GM12878 (cell line): ENCODE data around the gene SMAP1. TPM values are rescaled to one million over a fixed set of nuclear protein-coding genes. Genes with fewer than 3 reads are reported as not detected.

ENCODE experiments used
- ATAC-seq: fragments of 200-7000 bp; cut with Tn5 transposase; 3 replicates; pipeline ENCODE4 v1.9.1; 2020; ENCODE audit warnings: mild to moderate bottlenecking, moderate library complexity
- BruUV-seq: library from RNA; stranded (reverse); fragments of 400-500 nt; replicated peaks from 2 replicates; lab custom pipeline; 2021; lab: Mats Ljungman, UMichigan
- CTCF ChIA-PET: fragments of 300-600 bp; sonication (Branson Sonifier 250); formaldehyde crosslinking; extraction: SDS; loops from one replicate; lab custom pipeline; 2021; ENCODE audit warnings: inconsistent platforms; lab: Yijun Ruan, JAX
- POLR2A ChIA-PET: fragments of 350-600 bp; formaldehyde crosslinking; extraction: SDS; loops from one replicate; lab custom pipeline; 2021; ENCODE audit warnings: inconsistent platforms; lab: Charles Lee
- RAD21 ChIA-PET: fragments of 300-600 bp; sonication (Branson Sonifier 250); formaldehyde crosslinking; loops from one replicate; lab custom pipeline; 2023; ENCODE audit warnings: antibody characterized with exemption; ENCODE audit not compliant: unreplicated experiment; lab: Charles Lee
- SMC1A ChIA-PET: fragments of 300-600 bp; sonication (Branson Sonifier 250); formaldehyde crosslinking; loops from one replicate; lab custom pipeline; 2023; ENCODE audit not compliant: unreplicated experiment, uncharacterized antibody; lab: Charles Lee
- DNase-seq: peaks from one replicate; pipeline ENCODE4 v3.0.0-alpha.2; 2011; ENCODE audit warnings: low read depth, low spot score
- FAIRE-seq: peaks from 3 replicates; lab custom pipeline; 2011; peaks lifted over from hg19 to GRCh38; lab: Jason Lieb, UNC
- H2AFZ ChIP-seq: 2 replicates; pipeline ENCODE4 v1.6.0; 2011; ENCODE audit warnings: low read depth, low read length, control low read depth; ENCODE audit not compliant: control insufficient read depth
- H3K27ac ChIP-seq: 2 replicates; pipeline ENCODE4 v1.5.1; 2011; ENCODE audit warnings: control low read depth; ENCODE audit not compliant: control insufficient read depth, insufficient read depth
- H3K27me3 ChIP-seq, 2 experiments: replicated peaks in 1 of 2; 2 replicates each; pipeline versions ENCODE4 v1.6.0 to v1.6.1; 2011; ENCODE audit warnings: low read length in 1 of 2; ENCODE audit not compliant: control insufficient read depth in 2 of 2, insufficient read depth in 2 of 2
- H3K36me3 ChIP-seq, 2 experiments: 2 replicates each; pipeline ENCODE4 v1.5.1; 2011; ENCODE audit warnings: low read length in 1 of 2; ENCODE audit not compliant: control insufficient read depth in 2 of 2, insufficient read depth in 2 of 2
- H3K4me1 ChIP-seq: 2 replicates; pipeline ENCODE4 v1.6.1; 2011; ENCODE audit warnings: mild to moderate bottlenecking, low read length, moderate library complexity, mixed read lengths; ENCODE audit not compliant: control insufficient read depth, insufficient read depth
- H3K4me2 ChIP-seq: 2 replicates; pipeline ENCODE4 v1.6.0; 2011; ENCODE audit warnings: control low read depth; ENCODE audit not compliant: control insufficient read depth, insufficient read depth
- H3K4me3 ChIP-seq: fragments of 200-600 bp; sonication (generic); 2 replicates; pipeline ENCODE4 v1.5.1; 2016
- H3K79me2 ChIP-seq: 2 replicates; pipeline ENCODE4 v1.6.0; 2011; ENCODE audit warnings: low read length; ENCODE audit not compliant: control insufficient read depth, insufficient read depth
- H3K9ac ChIP-seq: 2 replicates; pipeline ENCODE4 v1.8.0; 2011; ENCODE audit warnings: low read length, control low read depth, mixed read lengths; ENCODE audit not compliant: control insufficient read depth, insufficient read depth
- H3K9me3 ChIP-seq: replicated peaks from 3 replicates; pipeline ENCODE4 v1.5.1; 2011; ENCODE audit warnings: mild to moderate bottlenecking, low read length; ENCODE audit not compliant: control insufficient read depth, insufficient read depth
- H4K20me1 ChIP-seq: 2 replicates; pipeline ENCODE4 v1.6.0; 2011; ENCODE audit not compliant: control insufficient read depth, insufficient read depth
- BCL11A ChIP-seq: IDR thresholded peaks from 2 replicates; pipeline ENCODE4 v1.6.1; 2011; ENCODE audit warnings: low read depth, low read length
- FOXM1 ChIP-seq: IDR thresholded peaks from 2 replicates; pipeline ENCODE4 v1.6.1; 2012; ENCODE audit warnings: low read depth, mild to moderate bottlenecking, inconsistent platforms, low read length, moderate library complexity
- KLF5 ChIP-seq: fragments of 450-650 bp; IDR thresholded peaks from 2 replicates; pipeline ENCODE4 v1.6.1; 2014; ENCODE audit warnings: mild to moderate bottlenecking; ENCODE audit not compliant: partially characterized antibody
- MLLT1 ChIP-seq: fragments of 450-650 bp; IDR thresholded peaks from 2 replicates; pipeline ENCODE4 v1.6.1; 2016; ENCODE audit warnings: mild to moderate bottlenecking
- POLR2A ChIP-seq: IDR thresholded peaks from 2 replicates; pipeline ENCODE4 v1.6.1; 2011; ENCODE audit warnings: low read depth, mild to moderate bottlenecking, low read length
- RAD51 ChIP-seq: fragments of 450-650 bp; IDR thresholded peaks from 2 replicates; pipeline ENCODE4 v1.6.1; 2016; ENCODE audit warnings: moderate library complexity, mild to moderate bottlenecking, inconsistent platforms
- SPI1 ChIP-seq: IDR thresholded peaks from 2 replicates; pipeline ENCODE4 v1.6.1; 2011; ENCODE audit warnings: low read depth, mild to moderate bottlenecking, low read length, moderate library complexity, borderline replicate concordance; ENCODE audit not compliant: insufficient read depth
- SUZ12 ChIP-seq: fragments of 200-600 bp; sonication (generic); IDR thresholded peaks from one replicate; pipeline ENCODE4 v1.6.1; 2018; ENCODE audit warnings: antibody characterized with exemption, mild to moderate bottlenecking; ENCODE audit not compliant: unreplicated experiment
- TCF12 ChIP-seq: IDR thresholded peaks from 2 replicates; pipeline ENCODE4 v1.6.1; 2011; ENCODE audit warnings: low read depth, mild to moderate bottlenecking, low read length
- ZNF207 ChIP-seq: fragments of 450-650 bp; IDR thresholded peaks from 2 replicates; pipeline ENCODE4 v1.6.1; 2014; ENCODE audit warnings: antibody characterized with exemption, mild to moderate bottlenecking, borderline replicate concordance
- WGBS: methylation state at CpG from one replicate; pipeline ENCODE4 v1.1.6; 2016; ENCODE audit warnings: low lambda C conversion rate; ENCODE audit not compliant: insufficient replicate concordance, insufficient coverage; ENCODE audit errors: missing lambda C conversion rate; 5-methylcytosine and 5-hydroxymethylcytosine counted together
- in situ Hi-C: fragments of 300-500 bp; cut with MboI; formaldehyde crosslinking; loops from 9 replicates; pipeline ENCODE4 v1.14.3; 2018; ENCODE audit warnings: mixed read lengths
- intact Hi-C: fragments of 100-400 bp; cut with micrococcal nuclease; formaldehyde crosslinking; loops from one replicate; pipeline ENCODE4 v1.14.2; 2022; ENCODE audit not compliant: unreplicated experiment
- polyA plus RNA-seq, 11 experiments: library from polyadenylated mRNA; depleted of rRNA in 4 of 11; unstranded in 6 of 11; stranded (reverse) in 5 of 11; fragments of >200 nt; fragmentation: Nextera tagmentation in 4 of 11; fragmentation: Illumina TruSeq in 1 of 11; extraction: Ambion mirVana in 4 of 11; extraction: Trizol in 1 of 11; gene quantifications; 1 replicate in 1 of 11; 2 replicates in 10 of 11; pipeline versions ENCODE4 v1.2.1 to v1.2.3, GENCODE V29; 2011 to 2016; ENCODE audit warnings: inconsistent platforms in 2 of 11, missing spikeins in 2 of 11, low read depth in 1 of 11
- total RNA-seq, 4 experiments: library from RNA; depleted of rRNA in 3 of 4; stranded (reverse); fragments of >200 nt in 3 of 4; fragmentation: Illumina TruSeq in 1 of 4; extraction: Trizol in 1 of 4; gene quantifications; 2 replicates each; pipeline versions ENCODE4 v1.2.1 to v1.2.3, GENCODE V29; 2013 to 2021
- TF ChIP-seq, protein P1 (sequence below): IDR thresholded peaks from 2 replicates; pipeline ENCODE4 v1.6.1; 2012; ENCODE audit warnings: low read depth, low read length, improper control_type of control experiment
- TF ChIP-seq, protein P2 (sequence below), 3 experiments: IDR thresholded peaks in 2 of 3; conservative IDR thresholded peaks in 1 of 3; 2 replicates each; pipeline ENCODE4 v1.5.1; 2011; ENCODE audit warnings: low read depth in 3 of 3, low read length in 3 of 3, mild to moderate bottlenecking in 3 of 3, control low read depth in 2 of 3, moderate library complexity in 2 of 3, inconsistent platforms in 1 of 3, mixed read lengths in 1 of 3; ENCODE audit not compliant: control insufficient read depth in 2 of 3, insufficient read depth in 1 of 3; ENCODE audit errors: extremely low read depth in 1 of 3

The SMAP1 gene
- total and polyA plus RNA-seq, 10 of the 15 experiments (the other 5 are each of a cell fraction or from before 2014, with no cell fraction given): 13.7 to 33.9 (median 25.3) TPM

GRCh38 chr6:70844301-70844700, 176.6 kb downstream of the SMAP1 start:
- H3K4me2 ChIP-seq: no peak overlapping the region
- ChIA-PET RAD21 (interaction anchor here (0.8 to 2.4 kb wide), 4 partner anchors 14 to 137 kb away, joined by 3 to 10 read pairs (median 4); no protein-coding TSS in a partner anchor), POLR2A (no interaction called here), CTCF (interaction anchor here (0.6 to 1.1 kb wide), 6 partner anchors 11 to 111 kb away, joined by 3 to 4 read pairs (median 3); no protein-coding TSS in a partner anchor), SMC1A (interaction anchor here (1.1 to 1.6 kb wide), 3 partner anchors 13 to 157 kb away, joined by 3 to 5 read pairs (median 3); no protein-coding TSS in a partner anchor)
- H3K27ac ChIP-seq: no peak overlapping the region
- no peak overlapping the region for H2AFZ ChIP-seq
- no peaks in the 10 kb centered on the region for H3K4me1 ChIP-seq
- no peaks in the 10 kb centered on the region for H4K20me1 ChIP-seq
- WGBS: 94% methylated on average over 1 of the region's 1 CpG
- no TSS peak for BruUV-seq
- FAIRE-seq: no peak
- DNase-seq: no peak
- TF ChIP-seq MLLT1: no peak
- in situ Hi-C loops (no loop called here), intact Hi-C loops (no loop called here)
- H3K9me3 ChIP-seq: peaks cover 5% of the 10 kb centered on the region; the same call in 2 of the 3 replicates
- no peaks in the 10 kb centered on the region for H3K27me3 ChIP-seq
- H3K79me2 ChIP-seq: no peaks in the 10 kb centered on the region
- H3K9ac ChIP-seq: no peak overlapping the region
- peaks cover 0 to 5% of the 10 kb centered on the region in 2 experiments; a peak in 2 of 4 replicates for H3K36me3 ChIP-seq
- H3K4me3 ChIP-seq: no peak overlapping the region
- ATAC-seq: no peak

DNA sequence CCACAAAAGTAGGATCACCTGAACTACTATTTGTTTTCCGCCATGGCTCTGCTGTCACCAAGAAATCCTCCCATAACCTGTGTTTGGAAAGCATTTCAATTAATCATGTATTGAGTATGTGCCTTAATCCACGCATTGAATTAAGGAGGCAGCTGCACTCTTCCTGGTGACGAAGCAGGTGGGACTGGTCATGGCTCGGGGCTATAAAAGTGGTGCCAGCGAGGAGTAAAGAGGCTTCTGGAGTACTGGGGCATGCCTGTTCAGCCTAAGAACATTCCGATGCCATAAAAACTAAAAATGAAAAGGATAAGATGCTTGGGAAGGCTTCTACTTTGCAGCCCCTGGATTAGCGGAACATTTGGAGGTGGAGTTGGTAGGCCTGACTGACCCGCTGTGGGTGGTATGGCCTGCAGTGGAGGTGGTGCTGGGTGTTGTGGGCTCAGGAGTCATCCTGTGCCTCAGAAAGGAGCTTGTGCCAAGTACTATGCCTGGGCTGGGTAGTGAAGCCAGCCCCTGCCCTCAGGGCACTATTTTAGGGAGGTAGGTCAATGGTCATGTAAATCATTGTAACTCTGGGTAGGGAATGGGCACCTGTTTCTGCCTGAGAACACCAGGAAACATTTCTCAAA, 178.6 kb downstream of the SMAP1 start:
- ChIA-PET POLR2A (no interaction called here), RAD21 (no interaction called here), CTCF (no interaction called here), SMC1A (no interaction called here)
- Histone ChIP-seq H3K4me1 (no peaks in the 10 kb centered on the region), H3K9me3 (peaks cover 5% of the 10 kb centered on the region; the same call in 2 of the 3 replicates), H4K20me1 (no peaks in the 10 kb centered on the region), H3K4me2 (no peak overlapping the region), H3K27me3 (no peaks in the 10 kb centered on the region), H2AFZ (no peak overlapping the region), H3K27ac (no peak overlapping the region), H3K36me3 (peaks cover 0 to 5% of the 10 kb centered on the region in 2 experiments; a peak in 2 of 4 replicates), H3K79me2 (no peaks in the 10 kb centered on the region), H3K9ac (no peak overlapping the region), H3K4me3 (no peak overlapping the region)
- intact Hi-C loops (no loop called here), in situ Hi-C loops (no loop called here)
- ATAC-seq (no peak), FAIRE-seq (no peak), DNase-seq (no peak)
- 96% methylated on average over 8 of the region's 8 CpGs for whole genome bisulfite sequencing
- BruUV-seq: no TSS peak
- TF ChIP-seq RAD51 (no peak), ZNF207 (no peak), SPI1 (no peak), SUZ12 (no peak), KLF5 (no peak), FOXM1 (no peak), TCF12 (no peak), POLR2A (no peak), BCL11A (no peak)
- TF ChIP-seq, protein P1, sequence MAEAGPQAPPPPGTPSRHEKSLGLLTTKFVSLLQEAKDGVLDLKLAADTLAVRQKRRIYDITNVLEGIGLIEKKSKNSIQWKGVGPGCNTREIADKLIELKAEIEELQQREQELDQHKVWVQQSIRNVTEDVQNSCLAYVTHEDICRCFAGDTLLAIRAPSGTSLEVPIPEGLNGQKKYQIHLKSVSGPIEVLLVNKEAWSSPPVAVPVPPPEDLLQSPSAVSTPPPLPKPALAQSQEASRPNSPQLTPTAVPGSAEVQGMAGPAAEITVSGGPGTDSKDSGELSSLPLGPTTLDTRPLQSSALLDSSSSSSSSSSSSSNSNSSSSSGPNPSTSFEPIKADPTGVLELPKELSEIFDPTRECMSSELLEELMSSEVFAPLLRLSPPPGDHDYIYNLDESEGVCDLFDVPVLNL: no peak
- TF ChIP-seq, protein P2, sequence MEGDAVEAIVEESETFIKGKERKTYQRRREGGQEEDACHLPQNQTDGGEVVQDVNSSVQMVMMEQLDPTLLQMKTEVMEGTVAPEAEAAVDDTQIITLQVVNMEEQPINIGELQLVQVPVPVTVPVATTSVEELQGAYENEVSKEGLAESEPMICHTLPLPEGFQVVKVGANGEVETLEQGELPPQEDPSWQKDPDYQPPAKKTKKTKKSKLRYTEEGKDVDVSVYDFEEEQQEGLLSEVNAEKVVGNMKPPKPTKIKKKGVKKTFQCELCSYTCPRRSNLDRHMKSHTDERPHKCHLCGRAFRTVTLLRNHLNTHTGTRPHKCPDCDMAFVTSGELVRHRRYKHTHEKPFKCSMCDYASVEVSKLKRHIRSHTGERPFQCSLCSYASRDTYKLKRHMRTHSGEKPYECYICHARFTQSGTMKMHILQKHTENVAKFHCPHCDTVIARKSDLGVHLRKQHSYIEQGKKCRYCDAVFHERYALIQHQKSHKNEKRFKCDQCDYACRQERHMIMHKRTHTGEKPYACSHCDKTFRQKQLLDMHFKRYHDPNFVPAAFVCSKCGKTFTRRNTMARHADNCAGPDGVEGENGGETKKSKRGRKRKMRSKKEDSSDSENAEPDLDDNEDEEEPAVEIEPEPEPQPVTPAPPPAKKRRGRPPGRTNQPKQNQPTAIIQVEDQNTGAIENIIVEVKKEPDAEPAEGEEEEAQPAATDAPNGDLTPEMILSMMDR (IDR thresholded peaks at IDR 0.05 in 2 of 3, conservative IDR thresholded peaks at IDR 0.05 in 1 of 3; ENCODE audit: control insufficient read depth in 2 of 3, extremely low read depth in 1 of 3, insufficient read depth in 1 of 3, low read depth in 3 of 3, low read length in 3 of 3): no peak
